ENCODE measurements around the gene FBXO3. TPM values are rescaled to one million over a fixed set of nuclear protein-coding genes. Genes with fewer than 3 reads are reported as not detected.

The FBXO3 gene
- total and polyA plus RNA-seq, 9 of the 15 experiments (the other 6 are each of a cell fraction or from before 2014, with no cell fraction given), result 11.6 to 59.3 (median 29.2) TPM

GRCh38 chr11:33775467-33775807 is 1.1 kb upstream of the FBXO3 start:
- H2AFZ ChIP-seq (ENCODE audit: low read depth, low read length), result no peak overlapping the region
- ATAC-seq (no peak), DNase-seq (ENCODE audit: extremely low read depth in 1 of 4, low spot score in 3 of 4) (no peak), FAIRE-seq (no peak)
- in situ Hi-C loops (cut with MboI) (no loop called here), intact Hi-C loops (cut with micrococcal nuclease) (no loop called here)
- peaks cover 19 to 21% of the 10 kb centered on the region in 2 experiments for H3K27me3 ChIP-seq (ENCODE audit: control insufficient read depth in 2 of 2, insufficient read depth in 2 of 2, low read length in 2 of 2)
- H3K9me3 ChIP-seq (replicated peaks; ENCODE audit: control insufficient read depth, insufficient read depth, low read depth, low read length), result no peaks in the 10 kb centered on the region
- no peak overlapping the region for H3K4me2 ChIP-seq (ENCODE audit: insufficient read depth, low read length)
- peaks cover 1% of the 10 kb centered on the region; the same call in 1 of the 3 replicates for H3K36me3 ChIP-seq (ENCODE audit: control insufficient read depth, insufficient read depth, low read length)
- H3K4me1 ChIP-seq (replicated peaks in 1 of 2; ENCODE audit: control insufficient read depth in 2 of 2, insufficient read depth in 2 of 2, low read length in 2 of 2), result peaks cover 18 to 23% of the 10 kb centered on the region in 2 experiments; a peak in 4 of 5 replicates
- BruUV-seq (replicated peaks), result no TSS peak
- H3K79me2 ChIP-seq (ENCODE audit: control insufficient read depth, insufficient read depth, low read length), result peaks cover 27% of the 10 kb centered on the region
- H3K27ac ChIP-seq (ENCODE audit: extremely low read depth, low read depth, low read length), result no peak overlapping the region
- 0 out of 2 replicates have a peak, but pooled peaks cover 7% of the 10 kb centered on the region for H4K20me1 ChIP-seq (replicated peaks; ENCODE audit: control insufficient read depth, insufficient read depth, low read length)
- 31% methylated on average over 7 of the region's 7 CpGs for WGBS (ENCODE audit: insufficient coverage, low coverage, missing lambda C conversion rate)
- no peak overlapping the region for H3K9ac ChIP-seq (ENCODE audit: insufficient read depth in 1 of 2, low read depth in 2 of 2, low read length in 2 of 2)
- ChIA-PET POLR2A (interaction anchor here (0.8 to 1.1 kb wide), 2 partner anchors 19 to 205 kb away, joined by 3 read pairs; no protein-coding TSS in a partner anchor), CTCF (ENCODE audit: low intra/inter-chr PET ratio) (no interaction called here)
- no peaks in the 10 kb centered on the region for H3K9me1 ChIP-seq (ENCODE audit: control insufficient read depth, insufficient read depth, low read length)
- peak; percentile 96 for TF ChIP-seq CBX2 (IDR thresholded peaks at IDR 0.05; ENCODE audit: insufficient read depth, low read length, poor library complexity, severe bottlenecking)
- no peak for TF ChIP-seq DMBX1 (CRISPR knock-in tag; IDR thresholded peaks at IDR 0.05; ENCODE audit: borderline replicate concordance)
- no peak overlapping the region for H3K4me3 ChIP-seq

- H3K27ac ChIP-seq (ENCODE audit: extremely low read depth, low read depth, low read length), result no peak overlapping the region
- ATAC-seq, result peak; percentile 14
- H2AFZ ChIP-seq (ENCODE audit: low read depth, low read length), result peak overlapping the region; percentile 86
- FAIRE-seq, result peak; percentile 15
- H3K4me3 ChIP-seq, result peak overlapping the region; percentile 90
- H3K79me2 ChIP-seq (ENCODE audit: control insufficient read depth, insufficient read depth, low read length), result peaks cover 27% of the 10 kb centered on the region
- DNase-seq (ENCODE audit: extremely low read depth in 1 of 4, low spot score in 3 of 4), result peak in 2 of 4 experiments; percentile 17 to 19
- H3K4me2 ChIP-seq (ENCODE audit: insufficient read depth, low read length), result peak overlapping the region; percentile 80
- ChIA-PET CTCF (ENCODE audit: low intra/inter-chr PET ratio) (no interaction called here), POLR2A (interaction anchor here (0.5 to 1.2 kb wide), 9 partner anchors 9 to 1922 kb away, joined by 3 to 5 read pairs (median 3); partner anchors contain the start of gene CD59)
- BruUV-seq (replicated peaks), result no TSS peak
- peaks cover 18 to 23% of the 10 kb centered on the region in 2 experiments; a peak in 4 of 5 replicates for H3K4me1 ChIP-seq (replicated peaks in 1 of 2; ENCODE audit: control insufficient read depth in 2 of 2, insufficient read depth in 2 of 2, low read length in 2 of 2)
- intact Hi-C loops (cut with micrococcal nuclease) (no loop called here), in situ Hi-C loops (cut with MboI) (no loop called here)
- peaks cover 7% of the 10 kb centered on the region; the same call in 1 of the 3 replicates for H3K36me3 ChIP-seq (ENCODE audit: control insufficient read depth, insufficient read depth, low read length)
- peaks cover 17 to 18% of the 10 kb centered on the region in 2 experiments for H3K27me3 ChIP-seq (ENCODE audit: control insufficient read depth in 2 of 2, insufficient read depth in 2 of 2, low read length in 2 of 2)
- H3K9ac ChIP-seq (ENCODE audit: insufficient read depth in 1 of 2, low read depth in 2 of 2, low read length in 2 of 2), result peak overlapping the region; percentile 41 to 70; a peak in 3 of 4 replicates
- H3K9me3 ChIP-seq (replicated peaks; ENCODE audit: control insufficient read depth, insufficient read depth, low read depth, low read length), result no peaks in the 10 kb centered on the region
- no peaks in the 10 kb centered on the region for H3K9me1 ChIP-seq (ENCODE audit: control insufficient read depth, insufficient read depth, low read length)
- 0 out of 2 replicates have a peak, but pooled peaks cover 7% of the 10 kb centered on the region for H4K20me1 ChIP-seq (replicated peaks; ENCODE audit: control insufficient read depth, insufficient read depth, low read length)
- 5% methylated on average over 23 of the region's 23 CpGs for WGBS (ENCODE audit: insufficient coverage, low coverage, missing lambda C conversion rate)
- TF ChIP-seq DPF2 (IDR thresholded peaks at IDR 0.05) (0 out of 2 replicates have a peak, but pooled peaks have one; percentile 30), MAFG (tag; conservative IDR thresholded peaks at IDR 0.05) (peak; percentile 64), BMI1 (IDR thresholded peaks at IDR 0.05; ENCODE audit: low read length) (peak; percentile 7; the same call in 1 of the 2 replicates), C11orf30 (IDR thresholded peaks at IDR 0.05; ENCODE audit: low read depth) (peak; percentile 55; the same call in 1 of the 2 replicates), ZBTB1 (CRISPR knock-in tag; IDR thresholded peaks at IDR 0.05; ENCODE audit: borderline replicate concordance, low read depth) (0 out of 2 replicates have a peak, but pooled peaks have one; percentile 20), ZNF57 (CRISPR knock-in tag; IDR thresholded peaks at IDR 0.05) (no peak), ZNF316 (IDR thresholded peaks at IDR 0.05) (peak; percentile 40), ARID2 (IDR thresholded peaks at IDR 0.05) (no peak), GTF2A2 (tag; IDR thresholded peaks at IDR 0.05) (no peak)
Observed at GRCh38 chr11:33774736-33775466, 581 bp upstream of the FBXO3 start.
